AG04450 (cell line): Measurements from ENCODE around the gene HLA-DRA. TPM values are rescaled to one million over a fixed set of nuclear protein-coding genes. Genes with fewer than 3 reads are reported as not detected.

Experiments
- CTCF ChIA-PET: fragments of 300-600, 350-600 bp; formaldehyde crosslinking; extraction: SDS; loops from one replicate; lab custom pipeline; 2022; ENCODE audit warnings: antibody characterized with exemption, inconsistent platforms; lab: Charles Lee
- POLR2A ChIA-PET: fragments of 350-600 bp; formaldehyde crosslinking; extraction: SDS; loops from one replicate; lab custom pipeline; 2021; ENCODE audit warnings: antibody characterized with exemption, inconsistent platforms; lab: Yijun Ruan, JAX
- DNase-seq: peaks from one replicate; pipeline ENCODE4 v3.0.0-alpha.2; 2011; ENCODE audit warnings: low read depth, low spot score
- H3K27ac ChIP-seq: one replicate; pipeline ENCODE4 v1.5.1; 2012; ENCODE audit warnings: low read depth, low read length, control low read depth
- H3K27me3 ChIP-seq: one replicate; pipeline ENCODE4 v1.6.0; 2012; ENCODE audit warnings: low read length; ENCODE audit not compliant: control insufficient read depth, insufficient read depth
- H3K4me3 ChIP-seq: 2 replicates; pipeline ENCODE4 v1.5.1; 2011; ENCODE audit warnings: mild to moderate bottlenecking, low read depth, low read length, control low read depth
- H3K9me3 ChIP-seq: 2 replicates; pipeline ENCODE4 v1.5.1; 2012; ENCODE audit warnings: low read length; ENCODE audit not compliant: control insufficient read depth, insufficient read depth
- CTCF ChIP-seq: IDR thresholded peaks from 2 replicates; pipeline ENCODE4 v1.5.1; 2011; ENCODE audit warnings: low read depth, low read length, control low read depth, inconsistent platforms
- polyA plus RNA-seq: library from polyadenylated mRNA; depleted of rRNA; stranded (reverse); fragments of >200 nt; gene quantifications from 2 replicates; pipeline ENCODE4 v1.2.3, GENCODE V29; 2011

Gene HLA-DRA
- polyA plus RNA-seq, 1 experiment, result not detected

- ChIA-PET POLR2A (no interaction called here), CTCF (interaction anchor here (0.5 kb wide), 1 partner anchor 10 kb away, joined by 3 read pairs; no protein-coding TSS in a partner anchor)
- no peak for DNase-seq
- no peak for TF ChIP-seq CTCF
- no peaks in the 10 kb centered on the region for H3K9me3 ChIP-seq
- no peak overlapping the region for H3K27ac ChIP-seq
- no peaks in the 10 kb centered on the region for H3K27me3 ChIP-seq
- H3K4me3 ChIP-seq, result no peak overlapping the region
Measured at GRCh38 chr6:32436186-32436585, 3.5 kb upstream of the HLA-DRA start.

GRCh38 chr6:32436995-32437836 is 2.5 kb upstream of the HLA-DRA start:
- H3K4me3 ChIP-seq, result no peak overlapping the region
- DNase-seq, result no peak

GRCh38 chr6:32439139-32439538 is 548 bp upstream of the HLA-DRA start:
- no peak for TF ChIP-seq CTCF
- Histone ChIP-seq H3K27ac (no peak overlapping the region), H3K4me3 (no peak overlapping the region), H3K9me3 (no peaks in the 10 kb centered on the region), H3K27me3 (no peaks in the 10 kb centered on the region)
- DNase-seq, result no peak
- ChIA-PET CTCF (interaction anchor here (0.8 to 1.3 kb wide), 2 partner anchors 24 to 25 kb away, joined by 3 read pairs; no protein-coding TSS in a partner anchor), POLR2A (no interaction called here)

More at GRCh38 chr6:32436995-32437836, 2.5 kb upstream of the HLA-DRA start:
- POLR2A ChIA-PET, result no interaction called here
- CTCF ChIA-PET, result no interaction called here
- Histone ChIP-seq H3K27ac (no peak overlapping the region), H3K27me3 (no peaks in the 10 kb centered on the region), H3K9me3 (no peaks in the 10 kb centered on the region)
- no peak for TF ChIP-seq CTCF

GRCh38 chr6:32442243-32442667 is 2.6 kb downstream of the HLA-DRA start:
- H3K27ac ChIP-seq, result no peak overlapping the region
- CTCF ChIA-PET, result no interaction called here
- TF ChIP-seq CTCF, result no peak
- H3K4me3 ChIP-seq, result no peak overlapping the region
- no peak for DNase-seq
- POLR2A ChIA-PET, result no interaction called here
- no peaks in the 10 kb centered on the region for H3K27me3 ChIP-seq
- H3K9me3 ChIP-seq, result no peaks in the 10 kb centered on the region

GRCh38 chr6:32442977-32443552 is 3.4 kb downstream of the HLA-DRA start:
- ChIA-PET POLR2A (no interaction called here), CTCF (no interaction called here)
- DNase-seq, result no peak
- no peak for TF ChIP-seq CTCF
- Histone ChIP-seq H3K4me3 (no peak overlapping the region), H3K27ac (no peak overlapping the region), H3K27me3 (no peaks in the 10 kb centered on the region), H3K9me3 (no peaks in the 10 kb centered on the region)
